Right ventricle myocardium inferior (tissue), 1 donor: ENCODE measurements around the gene MED27. TPM values are rescaled to one million over a fixed set of nuclear protein-coding genes. Genes with fewer than 3 reads are reported as not detected.
A peak's percentile ranks its signal among the peaks of the same experiment; 100 is the strongest.

ENCODE experiments used
- ATAC-seq: fragments of 200-7000 bp; cut with Tn5 transposase; one replicate; pipeline ENCODE4 v1.9.1; 2020; ENCODE audit warnings: mild to moderate bottlenecking, moderate library complexity
- DNase-seq: peaks from one replicate; pipeline ENCODE4 v3.0.0; 2021; ENCODE audit errors: missing footprints
- intact Hi-C: fragments of 100-400 bp; cut with DNase I; formaldehyde crosslinking; loops from one replicate; pipeline ENCODE4 v1.11.0; 2022
- total RNA-seq: library from RNA; stranded (reverse); fragmentation: NEBNext Ultra II Directional; extraction: Animal tissue kit (Norgen Biotek cat#: 25700); gene quantifications from one replicate; pipeline ENCODE4 v1.2.1, GENCODE V29; 2021
- donor health status: DM: no; HTN: yes; CAD: no; lungs with severe emphysema.

MED27 gene
- total RNA-seq, 1 donor from 2014 or later, result 15.1 TPM

GRCh38 chr9:131858147-131858546 is 221.5 kb downstream of the MED27 start:
- intact Hi-C loops, result no loop called here
- ATAC-seq (no peak), DNase-seq (no peak)

DNA sequence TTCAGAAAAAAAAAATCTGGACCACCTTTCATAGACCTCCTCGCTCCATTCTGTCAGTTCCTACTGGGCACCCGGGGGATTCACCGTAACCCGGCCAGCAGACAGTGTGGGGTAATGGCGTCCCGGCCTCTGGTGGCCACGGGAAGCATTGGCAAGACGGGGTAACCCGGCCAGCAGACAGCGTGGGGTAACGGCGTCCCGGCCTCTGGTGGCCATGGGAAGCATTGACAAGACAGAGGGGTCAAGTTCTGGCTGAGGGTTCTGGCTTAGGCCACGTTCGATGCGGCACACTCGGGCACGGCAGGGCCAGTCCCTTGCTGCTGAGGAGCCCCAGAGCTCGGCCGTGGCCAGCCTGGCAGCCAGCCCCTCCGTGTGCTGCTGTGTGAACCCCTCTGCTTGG is 223.6 kb downstream of the MED27 start:
- ATAC-seq, result no peak
- intact Hi-C loops, result no loop called here
- no peak for DNase-seq

GRCh38 chr9:131854896-131855613 is 224.6 kb downstream of the MED27 start:
- no peak for DNase-seq
- no peak for ATAC-seq

DNA sequence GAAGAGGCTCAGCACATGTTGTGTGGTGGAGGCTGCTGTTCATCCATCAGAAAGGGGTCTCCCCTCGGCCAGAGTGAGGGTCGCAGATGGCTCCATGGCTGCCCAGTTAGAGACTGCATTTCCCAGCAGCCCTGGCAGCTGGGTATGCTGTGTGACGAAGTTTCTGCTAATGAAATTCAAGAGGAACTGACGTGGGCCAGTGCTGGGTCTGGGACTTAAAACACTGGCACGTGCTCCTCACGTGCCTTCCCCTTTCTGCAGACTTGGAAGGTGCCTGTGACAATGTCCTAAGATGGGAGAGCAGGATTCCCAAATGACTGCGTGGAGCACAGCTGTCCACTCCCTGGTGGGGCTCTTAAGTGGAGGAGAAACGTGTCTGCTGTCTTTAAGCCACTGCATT is 225.3 kb downstream of the MED27 start:
- DNase-seq (no peak), ATAC-seq (peak; percentile 52)
- intact Hi-C loops, result no loop called here

More at GRCh38 chr9:131854896-131855613, 224.6 kb downstream of the MED27 start:
- intact Hi-C loops, result no loop called here

GRCh38 chr9:131853434-131853833 is 226.2 kb downstream of the MED27 start:
- intact Hi-C loops, result no loop called here
- DNase-seq (no peak), ATAC-seq (no peak)

DNA sequence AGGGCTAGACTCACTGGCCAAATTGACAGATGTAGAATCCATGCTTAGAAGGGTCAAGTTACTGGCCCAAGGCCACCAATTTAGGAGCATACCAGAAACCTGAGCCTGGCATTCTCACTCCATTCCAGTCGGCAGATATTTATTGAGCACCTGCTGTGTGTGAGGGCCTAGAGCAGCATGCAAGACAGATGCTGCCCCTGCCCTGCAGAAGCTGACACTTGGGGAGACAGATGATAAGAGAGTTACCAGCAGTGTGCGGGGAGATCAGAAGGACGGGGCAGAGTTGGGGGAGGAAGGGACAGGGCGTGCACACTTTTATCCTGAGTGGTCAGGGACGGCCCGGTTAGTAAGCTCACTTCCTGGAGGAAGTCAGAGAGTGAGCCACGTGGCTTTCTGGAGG is 228.3 kb downstream of the MED27 start:
- ATAC-seq, result no peak
- intact Hi-C loops, result no loop called here
- DNase-seq, result no peak

DNA sequence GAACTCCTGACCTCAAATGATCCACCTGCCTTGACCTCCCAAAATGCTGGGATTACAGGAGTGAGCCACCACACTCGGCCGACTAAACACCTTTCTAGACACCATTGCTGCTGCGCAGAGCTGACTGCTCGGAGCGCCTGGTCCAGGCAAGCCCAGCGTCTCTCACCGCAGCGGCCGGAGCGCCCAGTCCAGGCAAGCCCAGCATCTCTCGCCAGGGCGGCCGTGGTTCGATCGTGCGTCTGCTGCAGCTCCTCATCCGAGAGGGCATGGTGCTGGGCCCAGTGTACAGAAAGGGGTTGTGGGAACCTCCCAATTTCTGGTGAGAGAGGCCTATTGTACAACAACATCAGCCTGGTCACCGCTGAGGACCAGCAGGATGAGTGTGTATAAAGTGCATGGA is 230.3 kb downstream of the MED27 start:
- intact Hi-C loops, result no loop called here
- DNase-seq (peak; percentile 37), ATAC-seq (no peak)

- ATAC-seq (no peak), DNase-seq (peak; percentile 57)
- intact Hi-C loops, result no loop called here
These were observed 231.0 kb downstream of the MED27 start for GRCh38 chr9:131848570-131849160.

DNA sequence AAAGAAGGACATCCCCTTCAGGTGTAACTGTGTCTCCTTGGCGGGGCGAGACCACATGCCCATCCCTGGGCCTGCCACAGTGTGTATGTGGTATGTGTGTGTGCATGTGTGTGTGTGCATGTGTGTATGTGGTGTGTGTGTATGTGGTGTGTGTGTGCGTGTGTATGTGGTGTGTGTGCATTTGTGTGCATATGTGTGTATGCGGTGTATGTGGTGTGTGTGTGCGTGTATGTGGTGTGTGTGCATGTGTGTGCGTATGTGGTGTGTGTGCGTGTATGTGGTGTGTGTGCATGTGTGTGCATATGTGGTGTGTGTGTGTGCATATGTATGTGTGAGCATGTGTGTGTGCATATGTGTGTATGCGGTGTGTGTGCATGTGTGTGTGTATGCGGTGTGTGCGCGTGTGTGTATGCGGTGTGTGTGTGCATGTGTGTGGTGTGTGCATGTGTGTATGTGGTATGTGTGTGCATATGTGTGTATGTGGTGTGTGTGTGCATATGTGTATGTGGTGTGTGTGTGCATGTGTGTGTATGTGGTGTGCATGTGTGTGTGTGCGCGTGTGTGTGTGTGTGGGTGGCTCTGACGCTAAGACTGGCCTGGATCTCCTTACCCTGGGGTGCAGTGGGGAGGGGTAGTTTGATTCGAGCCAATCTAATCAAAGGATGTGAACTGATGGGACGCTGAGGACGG is 231.9 kb downstream of the MED27 start:
- DNase-seq (no peak), ATAC-seq (no peak)
- intact Hi-C loops, result no loop called here

DNA sequence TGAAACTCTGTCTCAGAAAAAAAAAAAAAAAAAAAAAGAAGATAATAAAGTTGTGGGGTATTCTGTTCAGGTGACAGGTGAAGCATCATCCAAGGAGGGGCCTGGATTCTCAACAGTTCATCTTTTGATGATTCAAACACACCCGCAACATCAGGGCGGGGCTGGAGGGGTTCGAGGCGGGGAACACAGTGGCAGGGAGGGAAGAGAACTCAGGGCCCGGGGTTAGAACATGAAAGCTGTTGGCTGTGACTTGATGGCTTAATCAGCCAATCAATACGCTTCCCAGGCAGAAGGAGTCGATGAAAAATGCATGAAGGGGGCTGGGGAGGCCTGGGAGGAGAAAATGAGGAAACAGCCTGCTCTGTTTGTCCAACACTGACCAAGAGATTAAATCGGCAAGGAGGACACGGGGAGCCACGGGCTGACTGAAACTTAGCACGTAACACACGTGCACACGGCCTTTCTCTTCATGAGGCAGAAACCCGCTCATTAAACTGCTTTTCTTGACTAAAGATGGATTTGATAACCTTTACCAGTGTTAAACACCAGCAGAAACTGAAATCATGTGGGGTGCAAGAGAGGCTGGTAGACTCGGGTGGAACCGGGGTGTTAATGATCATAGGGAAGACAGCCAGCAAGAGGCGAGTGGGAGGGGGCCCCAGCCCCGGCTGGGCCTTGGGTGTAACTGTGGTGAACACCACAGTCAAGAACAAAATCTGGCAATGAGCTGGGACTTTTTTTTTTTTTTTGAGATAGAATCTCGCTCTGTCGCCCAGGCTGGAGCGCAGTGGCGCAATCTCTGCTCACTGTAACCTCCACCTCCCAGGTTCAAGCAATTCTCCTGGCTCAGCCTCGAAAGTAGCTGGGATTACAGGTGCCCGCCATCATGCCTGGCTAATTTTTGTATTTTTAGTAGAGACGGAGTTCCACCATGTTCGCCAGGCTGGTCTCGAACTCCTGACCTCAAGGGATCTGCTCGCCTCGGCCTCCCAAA is 234.1 kb downstream of the MED27 start:
- no peak for DNase-seq
- intact Hi-C loops, result no loop called here
- ATAC-seq, result no peak

GRCh38 chr9:131844745-131845118 is 234.9 kb downstream of the MED27 start:
- intact Hi-C loops, result no loop called here
- ATAC-seq (no peak), DNase-seq (no peak)

DNA sequence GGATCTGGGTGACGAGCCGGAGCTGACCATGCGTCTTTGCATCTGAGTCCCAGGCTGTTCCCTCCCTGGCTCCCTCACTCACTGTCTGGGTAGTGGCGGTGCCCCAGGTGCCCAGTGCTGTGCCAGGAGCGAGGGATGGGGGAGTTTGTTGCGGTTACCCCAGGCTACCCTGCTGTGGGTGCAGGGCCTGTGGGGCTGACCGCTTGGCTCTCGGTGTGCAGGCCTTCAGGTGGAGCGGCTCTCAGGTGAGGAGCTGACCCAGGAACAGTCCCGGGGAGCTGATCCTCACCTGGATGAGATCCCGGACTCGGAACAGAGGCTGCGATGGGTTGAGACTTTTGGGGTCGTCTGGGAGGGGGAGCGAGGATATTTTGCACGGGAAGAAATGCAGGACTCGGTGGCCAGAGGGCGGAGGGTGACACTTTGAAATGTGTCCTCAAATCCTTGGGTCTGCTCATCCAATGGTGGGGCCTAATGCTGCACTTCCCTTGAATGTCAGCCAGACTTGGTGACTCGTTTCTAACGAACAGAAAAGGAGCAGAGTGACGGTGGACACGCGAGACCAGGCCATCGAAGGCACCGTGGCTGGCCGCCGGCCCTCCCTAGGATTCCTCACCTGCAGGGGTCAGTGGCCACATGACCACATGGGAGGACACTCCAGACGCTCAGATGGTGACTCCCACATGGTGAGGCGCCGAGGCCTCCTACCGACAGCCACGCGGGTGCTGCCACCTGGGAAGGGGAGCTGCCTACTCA is 235.5 kb downstream of the MED27 start:
- intact Hi-C loops, result no loop called here
- no peak for DNase-seq
- no peak for ATAC-seq

DNA sequence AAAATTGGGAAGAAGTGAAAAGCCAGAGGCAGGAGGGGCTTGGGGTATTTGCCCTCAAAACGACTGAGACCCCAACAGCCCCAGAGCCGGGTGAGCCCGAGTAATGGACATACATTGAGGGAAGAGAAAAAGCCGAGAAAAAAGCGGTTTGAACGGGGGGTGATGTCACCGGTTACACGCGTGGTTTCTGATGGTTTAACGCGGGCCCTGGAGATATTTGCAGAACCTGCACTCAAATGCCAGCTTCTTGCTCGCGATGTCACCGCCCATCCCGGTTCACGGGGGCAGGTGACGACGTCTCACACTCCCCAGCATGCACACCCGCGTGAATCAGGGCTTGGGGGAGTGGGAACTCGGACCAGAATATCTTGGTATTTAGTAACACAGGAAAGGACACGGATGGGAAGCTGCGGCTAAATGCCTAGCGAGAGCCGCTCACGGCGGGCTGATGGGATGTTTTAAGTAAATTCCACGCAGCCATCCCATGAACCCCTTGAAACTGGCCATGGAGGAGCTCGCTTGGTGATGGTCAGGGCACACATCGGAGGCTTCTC is 237.8 kb downstream of the MED27 start:
- intact Hi-C loops, result no loop called here
- no peak for DNase-seq
- ATAC-seq, result no peak

DNA sequence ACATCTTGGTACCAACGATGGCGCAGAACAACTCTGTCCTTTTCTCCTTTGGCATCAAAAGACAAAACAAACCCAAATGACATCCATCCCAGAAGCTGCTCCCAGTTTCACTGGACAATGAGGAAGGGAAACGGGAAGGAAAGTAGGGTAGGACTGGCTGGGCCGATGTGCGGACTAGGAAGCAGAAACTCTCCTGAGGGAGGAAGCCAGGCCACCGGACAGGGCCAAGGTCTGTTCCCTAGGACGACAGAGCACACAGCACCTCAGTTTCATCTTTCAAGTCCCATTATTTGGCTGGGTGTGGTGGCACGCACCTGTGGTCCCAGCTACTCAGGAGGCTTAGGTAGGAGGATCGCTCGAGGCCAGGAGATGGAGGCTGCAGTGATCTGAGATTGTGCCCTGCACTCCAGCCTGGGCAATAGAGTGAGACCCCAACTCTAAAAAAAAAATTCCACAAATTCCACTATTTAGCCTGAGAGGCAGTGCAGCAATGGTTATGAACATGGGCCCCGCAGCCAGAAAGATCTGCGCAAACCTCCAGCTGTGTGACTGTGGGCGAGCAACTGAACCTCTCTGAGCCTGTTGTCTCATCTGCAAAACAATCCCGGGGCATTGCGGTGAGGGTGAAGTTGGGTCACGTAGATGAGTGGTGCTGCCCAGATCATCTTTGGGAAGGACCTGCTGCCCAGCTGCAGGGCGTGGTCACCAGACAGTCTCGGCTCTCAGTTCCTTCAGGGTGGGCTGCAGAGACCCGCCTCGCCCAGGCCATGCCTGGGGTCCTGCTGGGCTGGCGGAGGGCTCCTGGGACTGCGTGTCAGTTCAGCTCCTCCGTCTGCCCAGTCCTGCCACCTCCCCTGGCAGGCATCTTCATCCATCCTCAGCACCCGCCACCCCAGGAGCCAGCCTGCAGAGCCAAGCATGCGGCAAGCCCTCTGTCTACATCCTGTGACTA is 238.6 kb downstream of the MED27 start:
- DNase-seq (no peak), ATAC-seq (no peak)
- intact Hi-C loops, result no loop called here

DNA sequence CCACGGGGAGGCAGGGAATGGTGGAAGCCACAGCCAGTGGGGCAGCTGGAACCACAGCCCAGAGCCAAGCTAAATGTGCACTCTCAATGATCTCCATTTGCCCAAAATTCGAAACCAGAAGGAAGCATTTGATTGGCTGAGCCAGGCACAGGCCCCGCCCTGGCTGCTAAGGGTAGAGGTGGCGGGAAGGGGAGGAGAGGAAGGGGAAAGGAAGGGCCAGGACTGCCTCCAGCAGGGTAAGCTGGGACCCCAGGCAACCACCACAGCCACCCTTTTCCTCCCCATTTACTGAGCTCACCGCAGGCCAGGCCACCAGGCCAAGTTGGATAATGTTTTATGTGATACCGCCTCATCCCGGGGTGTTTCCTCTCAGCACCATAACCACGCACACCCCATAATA is 239.4 kb downstream of the MED27 start:
- DNase-seq (no peak), ATAC-seq (no peak)
- intact Hi-C loops, result no loop called here

GRCh38 chr9:131839281-131840084 is 240.2 kb downstream of the MED27 start:
- peak; percentile 52 for DNase-seq
- intact Hi-C loops, result loop anchor here (10.0 kb wide), 1 partner anchor 395 kb away; no protein-coding TSS in a partner anchor
- no peak for ATAC-seq
